Ovary (tissue), 3 donors: Measurements from ENCODE around the gene CPT1B.

Experiments
- EP300 ChIP-seq: sonication (generic); formaldehyde crosslinking; IDR thresholded peaks from one replicate; pipeline ENCODE4 v1.6.1; 2017; ENCODE audit warnings: antibody characterized with exemption
- TF ChIP-seq, protein P1 (sequence below), 3 donors: fragments of 450-650 bp in 2 of 3; fragments of 200-600 bp in 1 of 3; IDR thresholded peaks; one replicate each; pipeline versions ENCODE4 v1.5.1 to v1.8.0; 2016 to 2022; ENCODE audit warnings: antibody characterized with exemption in 3 of 3, mild to moderate bottlenecking in 1 of 3
- donor health status: DM: no; HTN: no; CAD: no.

DNA sequence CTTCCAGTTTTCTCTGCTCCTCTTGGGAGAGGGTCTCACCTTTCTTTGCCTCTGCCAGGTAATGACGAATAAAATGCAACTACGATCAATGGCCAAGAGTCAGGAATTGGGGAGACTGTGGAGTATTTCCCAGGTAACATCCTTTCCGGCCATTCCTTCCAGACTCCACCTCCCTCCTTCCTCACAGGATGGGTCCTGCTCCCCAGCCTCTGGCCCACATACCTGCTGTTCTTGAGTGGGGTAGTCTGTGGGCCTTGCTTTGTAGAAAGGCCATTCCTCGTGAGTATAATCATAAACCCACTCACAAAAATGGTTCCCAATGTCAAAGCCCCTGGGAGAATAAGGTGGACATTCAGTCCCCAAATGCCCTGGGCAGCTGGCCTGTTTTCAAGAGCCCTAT lies 1.5 kb upstream of the CPT1B start:
- TF ChIP-seq, protein P1, sequence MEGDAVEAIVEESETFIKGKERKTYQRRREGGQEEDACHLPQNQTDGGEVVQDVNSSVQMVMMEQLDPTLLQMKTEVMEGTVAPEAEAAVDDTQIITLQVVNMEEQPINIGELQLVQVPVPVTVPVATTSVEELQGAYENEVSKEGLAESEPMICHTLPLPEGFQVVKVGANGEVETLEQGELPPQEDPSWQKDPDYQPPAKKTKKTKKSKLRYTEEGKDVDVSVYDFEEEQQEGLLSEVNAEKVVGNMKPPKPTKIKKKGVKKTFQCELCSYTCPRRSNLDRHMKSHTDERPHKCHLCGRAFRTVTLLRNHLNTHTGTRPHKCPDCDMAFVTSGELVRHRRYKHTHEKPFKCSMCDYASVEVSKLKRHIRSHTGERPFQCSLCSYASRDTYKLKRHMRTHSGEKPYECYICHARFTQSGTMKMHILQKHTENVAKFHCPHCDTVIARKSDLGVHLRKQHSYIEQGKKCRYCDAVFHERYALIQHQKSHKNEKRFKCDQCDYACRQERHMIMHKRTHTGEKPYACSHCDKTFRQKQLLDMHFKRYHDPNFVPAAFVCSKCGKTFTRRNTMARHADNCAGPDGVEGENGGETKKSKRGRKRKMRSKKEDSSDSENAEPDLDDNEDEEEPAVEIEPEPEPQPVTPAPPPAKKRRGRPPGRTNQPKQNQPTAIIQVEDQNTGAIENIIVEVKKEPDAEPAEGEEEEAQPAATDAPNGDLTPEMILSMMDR (IDR thresholded peaks at IDR 0.05), result no peak
- no peak for TF ChIP-seq EP300
